HG02981 (cell line): ENCODE results near the gene SLC6A3.
"Not testable (repeated sequence)": the region's sequence is repeated elsewhere in the genome, so short reads cannot be mapped to it uniquely, and the experiment has no call there.

Experiments
- ATAC-seq: cut with Tn5 transposase; IDR thresholded peaks from one replicate; pipeline ENCODE4 v1.9.1; 2021; ENCODE audit warnings: mild to moderate bottlenecking, moderate library complexity; ENCODE audit not compliant: unreplicated experiment

SLC6A3 gene

DNA sequence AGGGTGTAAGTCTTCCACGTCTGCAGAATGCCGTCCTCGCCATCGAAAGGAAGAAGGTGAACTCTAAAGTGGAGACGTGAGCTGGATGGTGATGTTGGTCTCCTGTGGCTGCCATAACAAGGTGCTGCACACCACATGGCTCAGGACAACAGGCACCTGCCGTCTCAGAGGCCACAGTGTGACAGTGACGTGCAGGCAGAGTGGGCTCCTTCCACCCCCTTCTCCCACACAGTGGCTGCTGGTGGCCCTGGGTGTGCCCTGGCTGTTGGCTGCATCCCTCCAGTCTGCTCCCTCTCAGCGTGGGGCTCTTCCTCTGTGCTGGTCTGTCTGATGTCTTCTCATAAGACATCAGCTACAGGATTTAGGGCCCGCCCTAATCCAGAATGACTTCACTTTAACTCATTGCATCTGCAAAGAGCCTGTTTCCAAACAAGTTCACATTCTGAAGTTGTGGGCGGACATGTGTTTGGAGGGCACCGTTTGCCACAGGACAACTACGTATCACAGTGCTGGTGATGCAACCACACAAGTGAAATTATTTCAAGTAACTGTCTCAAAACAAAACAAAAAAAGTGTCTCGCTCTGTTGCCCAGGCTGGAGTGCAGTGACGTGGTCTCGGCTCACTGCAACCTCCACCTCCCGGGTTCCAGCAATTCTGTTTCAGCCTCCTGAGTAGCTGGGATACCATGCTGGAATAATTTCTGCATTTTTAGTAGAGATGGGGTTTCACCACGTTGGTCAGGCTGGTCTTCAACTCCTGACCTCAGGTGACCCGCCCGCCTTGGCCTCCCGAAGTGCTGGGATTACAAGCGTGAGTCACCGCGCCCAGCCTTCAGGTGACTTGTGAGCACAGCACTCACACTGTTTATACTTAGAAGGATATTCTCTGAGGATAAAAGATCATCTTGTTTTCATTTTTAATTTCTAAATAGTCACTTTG is 69.1 kb downstream of the SLC6A3 start:
- no peak for ATAC-seq

DNA sequence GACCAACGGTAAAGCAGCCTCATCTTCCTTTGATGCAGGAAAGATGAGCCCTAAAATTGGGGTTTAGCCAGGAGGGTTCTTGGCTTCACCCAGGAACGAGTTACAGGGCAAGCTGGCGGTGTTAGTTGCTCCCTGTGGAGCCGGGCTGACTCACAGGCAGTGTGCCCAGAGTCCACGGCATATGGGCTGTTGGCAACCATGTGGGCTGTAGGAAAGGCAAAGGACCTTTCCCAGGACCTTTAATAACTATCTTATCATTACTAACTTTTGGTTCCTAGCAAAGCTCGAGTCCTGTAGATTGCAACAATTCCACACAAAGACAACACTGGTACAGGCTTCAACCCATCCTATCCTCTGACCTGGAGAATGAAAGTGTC is 70.6 kb downstream of the SLC6A3 start:
- ATAC-seq = no peak

DNA sequence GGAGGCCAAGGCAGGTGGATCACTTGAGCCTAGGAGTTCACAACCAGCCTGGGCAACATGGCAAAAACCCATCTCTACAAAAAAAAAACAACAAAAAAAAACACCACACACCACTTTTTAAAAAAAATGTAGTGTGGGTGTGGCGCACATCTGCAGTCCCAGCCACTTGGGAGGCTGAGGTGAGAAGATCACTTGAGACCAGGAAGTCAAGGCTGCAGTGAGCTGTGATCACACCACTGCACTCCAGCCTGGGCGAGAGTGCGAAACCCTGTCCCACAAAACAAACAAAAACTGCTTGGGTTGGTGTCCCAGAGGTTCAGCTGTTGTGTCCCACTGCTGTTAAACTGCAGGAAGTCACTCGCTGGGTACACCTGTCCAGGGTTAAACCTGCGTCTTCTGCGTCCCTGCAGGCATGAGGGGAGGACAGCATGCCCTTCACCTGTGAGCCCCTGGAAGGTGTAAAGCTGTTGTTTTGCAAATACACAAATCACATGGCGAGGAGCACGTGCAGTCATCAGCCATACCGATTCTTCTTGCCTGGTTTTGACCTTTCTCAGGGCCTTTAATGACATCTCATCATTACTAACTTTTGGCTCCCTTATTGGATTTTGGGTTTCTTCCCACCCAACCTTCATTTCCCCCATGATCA is 71.1 kb downstream of the SLC6A3 start:
- ATAC-seq = no peak

DNA sequence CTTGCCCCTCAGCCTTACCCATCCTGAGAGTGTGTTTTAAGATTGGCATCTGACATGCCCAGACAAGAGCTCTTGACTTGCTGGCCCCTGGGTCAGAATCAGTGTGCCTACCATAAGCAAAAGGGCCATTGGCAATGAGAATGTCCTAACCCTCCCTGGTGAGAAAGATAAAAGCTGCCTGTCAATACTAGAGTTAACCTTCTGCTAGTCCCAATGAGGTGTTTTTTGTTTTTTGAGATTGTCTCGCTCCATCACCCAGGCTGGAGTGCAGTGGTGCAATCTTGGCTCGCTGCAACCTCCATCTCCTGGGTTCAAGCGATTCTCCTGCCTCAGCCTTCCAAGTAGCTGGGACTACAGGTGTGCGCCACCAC is 73.3 kb downstream of the SLC6A3 start:
- ATAC-seq = not testable (repeated sequence)

DNA sequence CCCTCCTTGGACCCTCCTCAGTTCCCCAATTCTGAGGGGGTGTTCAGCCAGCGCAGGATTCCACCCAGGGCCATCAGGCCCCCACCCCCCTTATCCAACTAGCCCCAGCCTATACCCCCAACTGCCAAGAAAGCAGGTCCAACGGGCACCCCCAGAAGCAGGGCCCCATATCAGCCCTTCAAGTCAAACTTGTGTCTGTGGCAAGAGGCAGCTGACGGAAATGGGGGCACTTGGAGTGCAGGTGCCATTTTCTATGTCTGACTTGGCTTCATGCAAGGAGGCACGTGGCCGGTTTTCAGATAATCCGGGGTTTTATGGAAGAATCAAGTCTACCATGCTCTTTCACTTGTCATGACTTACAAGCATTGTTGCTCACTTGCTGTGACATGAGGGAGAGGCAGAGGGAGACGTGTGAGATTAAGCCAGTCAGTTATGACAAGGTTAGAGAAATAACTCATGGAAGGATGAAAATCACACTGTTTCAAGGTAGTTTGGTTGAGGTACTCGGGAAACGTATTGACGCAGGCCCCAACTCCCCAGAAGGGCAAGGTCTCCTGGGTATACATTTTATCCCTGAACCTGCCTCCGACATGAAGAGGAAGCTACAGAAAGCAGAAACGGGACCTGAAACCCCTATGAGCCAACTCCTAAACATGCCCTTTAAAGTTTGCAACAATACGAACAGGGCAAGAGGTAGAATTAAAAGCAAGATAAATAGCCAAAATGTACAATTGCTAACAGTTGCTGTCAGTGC is 73.8 kb downstream of the SLC6A3 start:
- no peak for ATAC-seq

DNA sequence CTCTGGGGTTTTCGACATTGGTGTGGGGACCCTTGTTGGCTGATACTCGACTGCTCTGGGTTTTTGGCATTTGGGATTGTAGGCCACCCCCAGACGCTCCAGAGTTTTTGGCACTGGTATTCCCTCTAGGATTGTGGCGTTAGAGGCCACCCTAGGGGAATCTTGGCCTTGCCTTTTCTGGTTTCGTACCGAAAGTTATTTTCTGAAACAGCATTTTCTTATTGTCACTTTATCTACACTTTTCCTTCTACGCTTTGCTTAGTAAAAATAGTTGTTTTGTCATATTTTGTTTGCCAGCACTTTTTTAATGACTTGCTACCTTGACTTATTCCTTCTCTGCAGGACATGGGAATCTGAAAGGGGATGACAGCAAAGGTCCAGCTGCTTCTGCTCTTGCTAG is 75.2 kb downstream of the SLC6A3 start:
- no peak for ATAC-seq

DNA sequence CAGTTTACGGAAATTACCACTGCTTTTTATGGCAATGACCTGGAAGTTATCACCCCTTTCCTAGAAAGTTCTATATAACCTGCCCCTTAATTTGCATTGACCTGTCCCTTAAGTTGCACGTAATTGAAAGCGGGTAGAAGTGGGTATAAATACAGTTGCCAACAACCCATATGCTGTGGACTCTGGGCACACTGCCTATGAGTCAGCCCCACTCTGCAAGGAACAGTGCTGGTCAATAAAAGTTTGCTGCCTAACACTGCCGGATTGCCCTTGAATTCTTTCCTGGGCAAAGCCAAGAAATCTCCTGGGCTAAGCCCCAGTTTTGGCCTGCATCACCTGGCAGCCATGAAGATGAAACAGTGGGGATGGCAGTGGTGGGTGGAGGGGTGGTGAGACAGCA is 76.5 kb downstream of the SLC6A3 start:
- ATAC-seq = no peak

DNA sequence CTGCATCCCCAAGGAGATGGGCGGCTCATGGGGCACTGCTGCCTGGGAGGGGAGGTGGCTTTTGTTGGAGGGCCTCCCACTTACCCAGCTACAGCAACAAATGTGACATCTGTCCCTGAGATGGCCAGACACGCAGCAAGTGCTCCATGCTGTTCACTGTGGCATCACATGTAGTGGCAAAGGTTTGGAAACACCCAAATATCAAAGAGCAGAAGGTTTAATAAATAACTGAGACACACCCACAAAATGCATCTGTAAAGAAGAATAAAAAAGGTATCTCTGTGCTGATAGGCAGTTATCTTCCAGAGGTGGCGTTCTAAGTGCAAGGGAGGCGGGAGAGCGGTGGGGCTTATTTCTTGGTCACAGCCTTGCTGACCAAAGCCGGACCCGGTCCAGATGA is 77.0 kb downstream of the SLC6A3 start:
- ATAC-seq = no peak

DNA sequence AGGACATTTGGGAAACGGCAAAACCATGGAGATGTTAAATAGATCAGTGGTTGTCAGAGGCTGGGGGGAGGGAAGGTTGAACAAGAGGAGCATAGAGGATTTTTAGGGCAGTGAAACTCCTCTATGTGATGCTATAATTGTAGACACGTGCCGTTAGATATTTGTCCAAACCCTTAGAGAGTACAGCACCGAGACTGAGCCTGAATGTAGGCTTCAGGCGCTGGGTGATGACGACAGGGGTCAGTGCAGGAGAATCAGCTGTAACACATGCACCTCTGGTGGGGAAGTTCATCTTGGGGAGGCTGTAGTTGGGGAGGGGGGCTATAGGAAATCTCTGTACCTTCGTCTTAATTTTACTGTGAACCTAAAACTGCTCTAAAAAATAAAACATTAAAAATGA is 78.1 kb downstream of the SLC6A3 start:
- ATAC-seq = no peak

DNA sequence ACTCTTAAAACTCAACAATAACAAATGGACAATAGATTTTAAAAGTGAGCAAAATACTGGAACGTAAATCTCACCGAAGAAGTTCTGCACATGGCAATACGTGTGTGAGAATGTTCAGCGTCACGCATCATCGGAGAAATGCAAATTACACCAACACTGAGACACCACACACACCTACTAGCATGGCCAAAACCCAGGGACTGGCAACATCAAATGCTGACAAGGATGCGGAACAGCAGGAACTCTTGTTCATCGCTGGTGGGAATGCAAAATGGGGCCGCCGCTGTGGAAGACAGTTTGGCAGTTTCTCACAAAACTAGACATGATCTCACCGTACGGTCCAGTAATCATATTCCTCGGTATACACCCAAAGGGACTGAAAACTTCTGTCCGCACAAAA is 78.7 kb downstream of the SLC6A3 start:
- no peak for ATAC-seq

DNA sequence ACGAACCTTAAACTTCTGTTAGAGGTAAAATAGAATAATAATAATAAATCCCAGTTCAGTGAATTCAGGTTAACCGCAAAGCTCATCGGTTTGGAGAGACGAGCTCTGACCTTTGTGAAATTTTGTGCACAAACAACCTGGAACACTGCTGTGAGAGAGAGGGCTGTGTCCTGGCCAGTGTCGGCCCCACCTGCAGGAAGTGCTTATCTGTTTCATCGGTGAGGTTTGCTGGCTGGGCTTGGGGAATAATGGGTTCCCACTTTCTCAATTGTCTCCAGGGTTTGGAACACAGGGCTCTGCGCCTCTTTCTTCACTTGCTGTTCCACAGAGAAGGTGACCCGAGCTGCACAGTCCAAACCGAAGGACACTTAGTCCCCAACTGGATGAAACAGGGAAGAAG is 81.0 kb downstream of the SLC6A3 start:
- ATAC-seq = no peak

DNA sequence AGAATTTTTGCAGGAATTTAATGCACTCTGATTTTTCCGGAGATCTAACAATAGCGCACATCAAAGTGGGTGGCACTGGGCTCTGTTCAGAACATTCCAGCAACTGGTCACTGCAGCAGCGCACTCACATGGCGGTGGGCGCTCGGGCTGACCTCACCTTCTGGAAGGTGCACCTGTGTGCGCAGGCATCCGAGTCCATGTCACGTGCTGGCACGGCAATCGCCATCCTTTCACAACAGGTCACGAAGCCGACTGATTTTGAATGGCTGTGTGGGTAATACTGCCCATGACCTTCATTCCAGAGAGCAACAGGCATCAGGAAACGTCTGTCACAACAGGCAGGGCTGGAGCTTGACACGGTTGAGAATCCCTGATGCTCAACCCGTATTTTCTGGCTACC is 81.7 kb downstream of the SLC6A3 start:
- ATAC-seq = no peak

DNA sequence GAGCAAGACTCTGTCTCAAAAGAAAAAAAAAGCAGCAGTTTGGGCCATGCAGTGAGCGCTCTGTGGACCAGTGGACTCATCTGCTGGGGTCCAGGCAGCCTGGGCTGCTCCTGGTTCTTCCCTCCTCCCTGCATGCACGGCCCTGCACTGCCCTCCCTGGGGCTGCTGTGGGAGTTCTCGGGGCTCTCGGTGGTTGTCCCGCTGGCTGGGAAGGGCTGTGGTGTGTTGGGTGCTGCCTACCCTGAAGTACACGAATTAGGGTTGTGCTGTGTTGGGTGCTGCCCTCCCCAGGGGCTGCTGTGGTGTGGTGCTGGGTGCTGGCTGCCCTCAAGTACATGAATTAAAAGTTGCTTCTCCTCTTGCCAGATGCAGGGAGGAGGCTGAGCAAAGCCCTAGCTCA is 82.1 kb downstream of the SLC6A3 start:
- ATAC-seq = no peak

DNA sequence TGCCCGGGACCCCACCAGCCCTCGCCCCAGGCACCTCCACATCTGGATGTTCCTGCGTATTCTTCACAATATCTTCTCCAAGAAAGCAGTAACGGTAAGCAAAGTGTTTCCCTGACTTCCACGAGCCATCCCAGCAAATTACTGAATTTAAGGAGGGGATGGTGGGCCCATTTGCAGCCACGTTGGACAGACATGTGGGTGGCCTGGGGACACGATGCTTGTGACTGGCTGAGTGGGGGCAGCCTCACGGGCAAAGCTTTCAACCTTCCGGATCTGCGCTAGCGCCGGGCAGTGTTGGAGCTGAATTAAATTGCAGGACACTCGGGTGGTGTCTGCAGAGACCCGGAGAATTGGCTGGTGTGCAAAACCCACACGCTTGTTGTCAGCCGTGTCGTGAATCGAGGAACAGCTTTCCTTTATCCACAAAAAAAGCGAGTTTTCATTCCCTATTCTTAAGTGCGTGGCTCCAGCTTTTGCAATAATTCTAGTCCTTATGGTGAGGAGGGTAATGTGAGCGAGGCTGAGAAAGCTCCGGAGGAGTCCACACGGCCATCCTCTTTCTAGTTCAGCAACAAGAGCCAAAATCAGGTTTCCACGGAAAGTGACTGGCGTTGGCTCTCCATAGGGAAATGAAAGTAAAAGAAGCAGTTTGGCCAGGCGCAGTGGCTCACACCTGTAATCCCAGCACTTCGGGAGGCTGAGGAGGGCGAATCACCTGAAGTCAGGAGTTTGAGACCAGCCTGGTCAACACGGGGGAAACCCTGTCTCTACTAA is 82.8 kb downstream of the SLC6A3 start:
- ATAC-seq = no peak

DNA sequence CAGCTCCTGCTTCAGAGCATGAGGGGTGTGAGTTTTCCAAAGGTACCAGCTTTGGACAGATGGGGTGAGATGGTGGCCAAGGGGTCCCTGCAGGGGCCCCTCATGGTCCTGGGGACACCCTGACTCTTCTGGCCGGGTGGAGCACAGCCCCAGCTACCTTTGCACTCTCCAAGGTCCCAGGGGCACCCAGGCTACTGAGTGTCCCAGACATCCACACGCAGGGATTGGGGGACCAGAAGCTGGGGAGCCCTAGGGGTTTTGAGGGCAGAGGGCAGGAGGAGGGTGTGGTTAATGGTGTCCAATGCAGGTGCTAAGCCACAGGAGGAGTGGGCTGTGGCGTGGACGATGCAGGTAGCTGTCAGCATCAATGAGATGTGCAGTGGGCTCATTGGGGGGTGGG is 84.4 kb downstream of the SLC6A3 start:
- no peak for ATAC-seq

DNA sequence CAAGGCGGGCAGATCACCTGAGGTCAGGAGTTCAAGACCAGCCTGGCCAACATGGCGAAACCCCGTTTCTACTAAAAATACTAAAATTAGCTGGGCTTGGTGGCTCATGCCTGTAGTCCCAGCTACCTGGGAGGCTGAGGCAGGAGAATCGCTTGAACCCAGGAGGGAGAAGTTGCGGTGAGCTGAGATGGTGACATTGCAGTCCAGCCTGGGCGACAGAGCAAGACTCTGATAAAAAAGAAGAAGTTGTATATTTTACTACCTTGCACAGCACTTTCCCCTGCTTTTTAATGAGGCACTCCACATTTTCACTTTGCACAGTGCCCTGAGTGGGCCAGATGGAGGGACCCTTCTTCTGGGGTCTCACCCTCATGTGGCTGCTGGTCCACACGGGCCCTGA is 84.9 kb downstream of the SLC6A3 start:
- ATAC-seq = not testable (repeated sequence)

DNA sequence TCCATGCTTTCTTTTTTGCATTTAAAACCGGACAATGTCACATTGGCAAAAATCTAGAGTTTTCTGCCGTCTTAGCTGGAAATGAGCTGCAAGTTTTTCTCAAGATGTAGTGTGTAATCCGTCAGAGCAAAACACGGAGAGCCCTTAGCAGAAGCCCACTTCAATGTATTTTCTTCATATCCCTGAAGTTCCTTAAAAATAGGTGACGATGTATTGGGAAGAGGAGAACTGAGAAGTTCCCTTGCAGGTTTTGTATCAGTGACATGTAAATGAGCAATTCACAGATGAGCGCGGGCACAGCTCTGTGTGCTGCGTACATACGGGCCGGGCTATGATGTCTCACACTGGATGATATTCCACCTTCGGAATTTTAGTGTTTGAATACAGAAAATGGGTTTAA is 85.5 kb downstream of the SLC6A3 start:
- ATAC-seq = no peak

DNA sequence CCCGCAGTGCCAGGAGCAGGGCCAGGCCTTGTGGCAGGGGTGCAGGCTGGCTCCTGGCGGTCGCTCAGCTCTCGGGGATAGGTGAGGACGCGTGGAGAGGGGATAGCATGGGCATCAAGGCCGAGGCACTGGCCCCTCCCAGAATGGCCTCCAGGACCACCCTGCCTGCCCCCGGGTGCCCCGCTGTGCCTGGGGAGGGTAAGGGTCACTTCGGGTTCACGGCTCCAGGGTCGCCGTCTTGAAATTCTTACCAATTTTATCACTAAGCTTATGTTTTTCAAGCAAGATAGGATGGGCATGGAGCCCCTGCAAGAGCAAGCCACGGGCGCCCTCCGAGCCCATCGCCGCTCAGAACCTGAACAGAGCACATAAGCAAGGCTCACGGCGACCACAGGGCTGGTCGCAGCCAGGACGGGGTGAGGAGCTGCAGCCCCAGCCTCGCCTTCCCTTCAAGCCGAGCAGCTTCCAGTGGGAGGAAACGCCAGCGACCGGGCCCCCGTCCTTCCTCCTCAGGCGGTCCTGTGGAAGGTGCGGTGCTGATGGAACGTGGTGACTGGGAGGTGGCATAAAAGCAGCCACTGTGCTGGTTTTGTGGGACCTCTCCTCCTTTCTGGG is 86.1 kb downstream of the SLC6A3 start:
- no peak for ATAC-seq

DNA sequence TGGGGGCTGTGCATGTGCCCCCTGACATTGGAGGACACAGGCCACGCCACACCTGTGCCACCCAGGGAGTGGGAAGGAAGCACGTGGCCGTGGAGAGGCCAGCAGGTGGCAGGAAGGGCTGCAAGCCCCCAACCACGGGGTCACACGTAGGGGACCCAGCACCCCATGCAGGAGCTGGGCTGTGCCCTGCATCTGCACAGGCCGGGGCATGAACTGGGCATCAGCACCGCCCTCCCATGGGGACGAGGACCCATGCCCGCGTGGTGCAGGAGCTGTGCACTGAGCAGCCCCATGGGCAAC is 86.6 kb downstream of the SLC6A3 start:
- ATAC-seq = no peak

DNA sequence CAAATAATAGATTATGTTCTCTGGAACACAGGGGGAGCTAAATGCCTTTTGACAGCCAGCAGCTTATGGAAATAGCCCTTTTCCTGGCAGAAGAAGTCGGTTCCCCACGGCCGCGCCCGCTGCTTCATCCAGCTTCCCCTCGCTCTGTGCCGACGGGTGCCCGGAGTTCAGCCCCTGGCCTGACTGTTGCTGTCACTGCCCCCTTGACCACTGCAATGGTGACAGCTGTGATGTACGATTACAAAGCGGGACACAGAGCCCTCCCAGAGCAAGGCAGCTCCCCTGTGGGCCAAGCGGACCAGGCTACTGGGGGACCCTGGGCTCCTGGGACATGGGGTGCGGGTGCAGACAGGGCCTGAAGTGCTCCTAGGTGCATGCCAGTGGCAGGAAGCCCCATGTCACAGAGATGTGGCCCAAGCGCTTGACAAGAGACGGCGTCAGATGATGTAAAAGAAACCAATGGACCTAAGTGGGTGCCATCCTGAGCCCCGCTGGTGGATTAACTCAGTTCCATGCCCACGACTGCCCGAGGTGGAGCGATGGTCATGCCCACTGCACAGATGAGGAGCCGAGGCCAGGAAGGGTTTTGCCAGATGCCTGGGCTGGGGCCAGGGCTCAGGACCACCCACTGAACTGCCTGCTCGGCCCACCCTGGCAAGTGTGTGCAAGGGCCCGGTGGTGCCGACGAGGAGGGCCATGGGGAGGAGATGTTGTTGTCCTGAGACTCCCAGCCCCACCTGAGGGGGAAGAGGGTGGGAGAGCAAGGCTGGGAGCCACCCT is 87.1 kb downstream of the SLC6A3 start:
- ATAC-seq = no peak
